ENCODE results near the gene LMO2. TPM values are rescaled to one million over a fixed set of nuclear protein-coding genes. Genes with fewer than 3 reads are reported as not detected.

Gene LMO2
- total RNA-seq, 3 donors from 2014 or later (not counting 1 experiment from before 2014, with no cell fraction given): 2.8 to 9.6 (median 5.6) TPM

DNA sequence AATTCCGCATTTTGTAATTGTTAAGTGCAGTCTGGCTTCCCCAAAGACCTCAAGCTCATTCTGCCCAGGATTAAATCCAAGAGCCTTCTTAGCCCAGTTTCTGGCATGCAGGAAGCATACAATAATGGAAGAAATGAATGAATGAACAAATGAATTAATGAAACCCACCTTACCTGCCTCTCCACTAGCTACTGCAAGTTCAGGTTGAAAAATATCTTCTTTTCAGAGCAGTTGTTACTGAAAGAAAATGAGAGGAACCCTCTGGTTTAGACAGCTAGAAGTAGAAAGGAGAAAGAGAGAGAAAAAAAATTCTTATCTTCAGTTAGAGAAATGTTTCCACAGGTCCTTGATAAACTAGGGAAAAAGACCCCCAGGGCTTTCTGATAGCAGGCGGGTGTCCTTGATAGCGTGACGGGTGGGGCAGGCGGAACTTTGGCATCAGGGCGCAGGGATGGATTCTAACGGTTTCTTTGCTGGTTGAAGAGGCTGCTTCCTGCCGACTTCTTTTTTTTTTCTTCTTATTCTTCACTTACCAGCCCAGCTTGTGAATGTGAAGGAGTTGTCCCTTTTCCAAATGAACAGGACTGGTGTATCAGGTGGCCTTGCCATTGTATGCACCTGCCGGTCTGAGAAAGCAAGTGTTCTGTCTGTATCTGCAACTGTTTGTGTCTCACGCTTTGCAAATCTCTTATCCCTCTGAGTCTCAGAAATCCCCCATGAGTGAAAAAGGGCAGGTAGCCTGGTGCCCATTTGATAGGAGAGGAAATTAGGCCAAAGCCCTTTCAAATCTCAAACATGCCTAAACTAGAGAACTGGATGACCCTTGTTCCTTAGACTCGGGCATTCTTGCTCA, 10.0 kb downstream of the LMO2 start:
- Mint-ChIP-seq H3K4me1 (peaks cover 8 to 9% of the 10 kb centered on the region in 2 donors), H3K4me3 (no peak overlapping the region), H3K36me3 (no peaks in the 10 kb centered on the region), H3K27me3 (ENCODE audit: low read depth in 2 of 2) (peaks cover 64 to 88% of the 10 kb centered on the region in 2 donors), H3K9me3 (no peaks in the 10 kb centered on the region), H3K27ac (no peak overlapping the region)
- H3K4me1 ChIP-seq (ENCODE audit: control insufficient read depth, insufficient read depth, low read length): peaks cover 10% of the 10 kb centered on the region
- no peak overlapping the region for H3K27ac ChIP-seq (ENCODE audit: low read length)
- H3K4me3 ChIP-seq (ENCODE audit: low read length): no peak overlapping the region
- ATAC-seq (no peak), DNase-seq (no peak)
- intact Hi-C loops (cut with micrococcal nuclease): no loop called here
- TF ChIP-seq, protein P1, sequence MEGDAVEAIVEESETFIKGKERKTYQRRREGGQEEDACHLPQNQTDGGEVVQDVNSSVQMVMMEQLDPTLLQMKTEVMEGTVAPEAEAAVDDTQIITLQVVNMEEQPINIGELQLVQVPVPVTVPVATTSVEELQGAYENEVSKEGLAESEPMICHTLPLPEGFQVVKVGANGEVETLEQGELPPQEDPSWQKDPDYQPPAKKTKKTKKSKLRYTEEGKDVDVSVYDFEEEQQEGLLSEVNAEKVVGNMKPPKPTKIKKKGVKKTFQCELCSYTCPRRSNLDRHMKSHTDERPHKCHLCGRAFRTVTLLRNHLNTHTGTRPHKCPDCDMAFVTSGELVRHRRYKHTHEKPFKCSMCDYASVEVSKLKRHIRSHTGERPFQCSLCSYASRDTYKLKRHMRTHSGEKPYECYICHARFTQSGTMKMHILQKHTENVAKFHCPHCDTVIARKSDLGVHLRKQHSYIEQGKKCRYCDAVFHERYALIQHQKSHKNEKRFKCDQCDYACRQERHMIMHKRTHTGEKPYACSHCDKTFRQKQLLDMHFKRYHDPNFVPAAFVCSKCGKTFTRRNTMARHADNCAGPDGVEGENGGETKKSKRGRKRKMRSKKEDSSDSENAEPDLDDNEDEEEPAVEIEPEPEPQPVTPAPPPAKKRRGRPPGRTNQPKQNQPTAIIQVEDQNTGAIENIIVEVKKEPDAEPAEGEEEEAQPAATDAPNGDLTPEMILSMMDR (IDR thresholded peaks at IDR 0.05): no peak
- 52% methylated on average over 8 of the region's 11 CpGs for WGBS (ENCODE audit: insufficient coverage)
- peaks cover 26% of the 10 kb centered on the region for H3K27me3 ChIP-seq (ENCODE audit: control insufficient read depth, insufficient read depth, low read length)
- H3K9me3 ChIP-seq (ENCODE audit: control insufficient read depth, insufficient read depth, low read length): no peaks in the 10 kb centered on the region
- H3K36me3 ChIP-seq (ENCODE audit: control insufficient read depth, insufficient read depth, low read length): no peaks in the 10 kb centered on the region

DNA sequence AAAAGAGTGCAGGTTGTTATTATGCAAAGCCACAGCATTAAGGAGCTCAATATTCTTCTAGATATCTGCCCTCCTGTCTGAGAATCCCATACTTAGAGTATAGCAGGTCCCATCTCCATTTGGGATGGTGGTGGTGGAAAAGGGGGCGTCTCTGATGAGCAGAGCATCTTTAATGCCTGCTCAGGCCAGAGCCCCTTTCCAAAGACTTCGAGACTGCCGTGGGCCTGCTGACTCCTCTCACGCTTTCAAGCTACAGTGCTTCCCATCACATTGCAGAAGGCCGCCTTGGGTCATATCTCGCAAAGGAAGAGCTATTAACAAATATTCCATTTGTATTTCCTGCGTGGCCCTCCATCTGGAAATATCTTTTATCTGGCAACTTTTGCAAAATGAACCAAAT, 10.9 kb downstream of the LMO2 start:
- Histone ChIP-seq H3K4me3 (ENCODE audit: low read length) (no peak overlapping the region), H3K4me1 (ENCODE audit: control insufficient read depth, insufficient read depth, low read length) (peaks cover 8% of the 10 kb centered on the region), H3K36me3 (ENCODE audit: control insufficient read depth, insufficient read depth, low read length) (no peaks in the 10 kb centered on the region), H3K27me3 (ENCODE audit: control insufficient read depth, insufficient read depth, low read length) (peaks cover 24% of the 10 kb centered on the region), H3K27ac (ENCODE audit: low read length) (no peak overlapping the region), H3K9me3 (ENCODE audit: control insufficient read depth, insufficient read depth, low read length) (no peaks in the 10 kb centered on the region)
- Mint-ChIP-seq H3K27me3 (ENCODE audit: low read depth in 2 of 2) (peaks cover 67 to 92% of the 10 kb centered on the region in 2 donors), H3K27ac (no peak overlapping the region), H3K36me3 (no peaks in the 10 kb centered on the region), H3K4me1 (peaks cover 8 to 9% of the 10 kb centered on the region in 2 donors), H3K4me3 (no peak overlapping the region), H3K9me3 (no peaks in the 10 kb centered on the region)
- TF ChIP-seq, protein P1 (IDR thresholded peaks at IDR 0.05): no peak
- DNase-seq (no peak), ATAC-seq (no peak)
- intact Hi-C loops (cut with micrococcal nuclease): no loop called here
- 73% methylated on average over 7 of the region's 7 CpGs for WGBS (ENCODE audit: insufficient coverage)

DNA sequence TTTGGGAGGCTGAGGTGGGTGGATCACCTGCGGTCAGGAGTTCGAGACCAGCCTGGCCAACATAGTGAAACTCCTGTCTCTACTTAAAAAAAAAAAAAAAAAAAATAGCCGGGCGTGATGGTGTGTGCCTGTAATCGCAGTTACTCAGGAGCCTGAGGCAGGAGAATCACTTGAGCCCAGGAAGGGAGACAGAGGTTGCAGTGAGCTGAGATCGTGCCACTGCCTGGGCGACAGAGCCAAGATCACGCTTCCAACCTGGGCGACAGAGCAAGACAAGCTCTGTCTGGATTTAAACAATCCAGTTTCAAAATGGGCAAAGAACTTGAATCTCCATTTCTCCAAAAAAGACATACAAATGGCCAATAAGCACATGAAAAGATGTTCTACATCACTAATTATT, 12.5 kb downstream of the LMO2 start:
- TF ChIP-seq, protein P1 (IDR thresholded peaks at IDR 0.05): no peak
- H3K9me3 ChIP-seq (ENCODE audit: control insufficient read depth, insufficient read depth, low read length): no peaks in the 10 kb centered on the region
- Mint-ChIP-seq H3K36me3 (no peaks in the 10 kb centered on the region), H3K4me1 (no peaks in the 10 kb centered on the region), H3K9me3 (no peaks in the 10 kb centered on the region), H3K27ac (no peak overlapping the region), H3K27me3 (ENCODE audit: low read depth in 2 of 2) (peaks cover 69 to 90% of the 10 kb centered on the region in 2 donors), H3K4me3 (no peak overlapping the region)
- H3K27me3 ChIP-seq (ENCODE audit: control insufficient read depth, insufficient read depth, low read length): peaks cover 13% of the 10 kb centered on the region
- no peaks in the 10 kb centered on the region for H3K4me1 ChIP-seq (ENCODE audit: control insufficient read depth, insufficient read depth, low read length)
- WGBS (ENCODE audit: insufficient coverage): 75% methylated on average over 9 of the region's 9 CpGs
- ATAC-seq (no peak), DNase-seq (no peak)
- H3K4me3 ChIP-seq (ENCODE audit: low read length): no peak overlapping the region
- no peak overlapping the region for H3K27ac ChIP-seq (ENCODE audit: low read length)
- H3K36me3 ChIP-seq (ENCODE audit: control insufficient read depth, insufficient read depth, low read length): no peaks in the 10 kb centered on the region
- intact Hi-C loops (cut with micrococcal nuclease): no loop called here

All from natural killer cell (primary cell).